ENCODE data around the gene GREM1. TPM values are rescaled to one million over a fixed set of nuclear protein-coding genes. Genes with fewer than 3 reads are reported as not detected.

The GREM1 gene
- total RNA-seq, 2 experiments from 2014 or later: not detected

GRCh38 chr15:32765236-32765635, 47.4 kb downstream of the GREM1 start:
- no peak for TF ChIP-seq CTCF (IDR thresholded peaks at IDR 0.05)
- H3K27me3 ChIP-seq (ENCODE audit: control insufficient read depth in 1 of 2, insufficient read depth in 2 of 2, low read length in 2 of 2): no peaks in the 10 kb centered on the region
- H3K4me1 Mint-ChIP-seq (ENCODE audit: low read depth): no peaks in the 10 kb centered on the region
- no peak overlapping the region for H3K27ac Mint-ChIP-seq
- ATAC-seq (ENCODE audit: poor library complexity) (no peak), DNase-seq (no peak)
- H3K27ac ChIP-seq (ENCODE audit: low read depth in 1 of 2, low read length in 2 of 2): no peak overlapping the region
- H3K36me3 ChIP-seq (ENCODE audit: insufficient read depth, low read length): no peaks in the 10 kb centered on the region
- intact Hi-C loops (cut with DNase I, micrococcal nuclease): no loop called here
- no peak overlapping the region for H3K4me3 ChIP-seq (ENCODE audit: low read length)
- H3K4me3 Mint-ChIP-seq: no peak overlapping the region
- no peaks in the 10 kb centered on the region for H3K9me3 Mint-ChIP-seq
- peaks cover 27% of the 10 kb centered on the region for H3K27me3 Mint-ChIP-seq
- no peaks in the 10 kb centered on the region for H3K36me3 Mint-ChIP-seq (ENCODE audit: low read depth)
- CTCF ChIA-PET: no interaction called here
- H3K4me1 ChIP-seq (ENCODE audit: insufficient read depth, low read length): no peaks in the 10 kb centered on the region
- POLR2A ChIA-PET: no interaction called here
- peaks cover 0 to 1% of the 10 kb centered on the region in 2 experiments for H3K9me3 ChIP-seq (ENCODE audit: control insufficient read depth in 1 of 2, insufficient read depth in 1 of 2, low read length in 2 of 2)

GRCh38 chr15:32766101-32766500, 48.3 kb downstream of the GREM1 start:
- H3K4me3 Mint-ChIP-seq: no peak overlapping the region

GRCh38 chr15:32767236-32767635, 49.4 kb downstream of the GREM1 start:
- Histone ChIP-seq H3K27me3 (ENCODE audit: control insufficient read depth in 1 of 2, insufficient read depth in 2 of 2, low read length in 2 of 2) (no peaks in the 10 kb centered on the region), H3K36me3 (ENCODE audit: insufficient read depth, low read length) (no peaks in the 10 kb centered on the region), H3K27ac (ENCODE audit: low read depth in 1 of 2, low read length in 2 of 2) (no peak overlapping the region), H3K4me3 (ENCODE audit: low read length) (no peak overlapping the region), H3K4me1 (ENCODE audit: insufficient read depth, low read length) (no peaks in the 10 kb centered on the region), H3K9me3 (ENCODE audit: control insufficient read depth in 1 of 2, insufficient read depth in 1 of 2, low read length in 2 of 2) (no peaks in the 10 kb centered on the region)
- POLR2A ChIA-PET: no interaction called here
- peaks cover 7% of the 10 kb centered on the region for H3K27me3 Mint-ChIP-seq
- H3K36me3 Mint-ChIP-seq (ENCODE audit: low read depth): no peaks in the 10 kb centered on the region
- DNase-seq (no peak), ATAC-seq (ENCODE audit: poor library complexity) (no peak)
- CTCF ChIA-PET: no interaction called here
- intact Hi-C loops (cut with DNase I, micrococcal nuclease): no loop called here
- TF ChIP-seq CTCF (IDR thresholded peaks at IDR 0.05): no peak
- H3K4me1 Mint-ChIP-seq (ENCODE audit: low read depth): no peaks in the 10 kb centered on the region
- no peak overlapping the region for H3K4me3 Mint-ChIP-seq
- H3K9me3 Mint-ChIP-seq: no peaks in the 10 kb centered on the region
- H3K27ac Mint-ChIP-seq: no peak overlapping the region

More at GRCh38 chr15:32766101-32766500, 48.3 kb downstream of the GREM1 start:
- H3K36me3 Mint-ChIP-seq (ENCODE audit: low read depth): no peaks in the 10 kb centered on the region
- no peak overlapping the region for H3K27ac ChIP-seq (ENCODE audit: low read depth in 1 of 2, low read length in 2 of 2)
- ChIA-PET CTCF (no interaction called here), POLR2A (no interaction called here)
- no peak overlapping the region for H3K27ac Mint-ChIP-seq
- no peaks in the 10 kb centered on the region for H3K4me1 ChIP-seq (ENCODE audit: insufficient read depth, low read length)
- no peaks in the 10 kb centered on the region for H3K27me3 ChIP-seq (ENCODE audit: control insufficient read depth in 1 of 2, insufficient read depth in 2 of 2, low read length in 2 of 2)
- no peaks in the 10 kb centered on the region for H3K9me3 ChIP-seq (ENCODE audit: control insufficient read depth in 1 of 2, insufficient read depth in 1 of 2, low read length in 2 of 2)
- H3K27me3 Mint-ChIP-seq: peaks cover 18% of the 10 kb centered on the region
- DNase-seq (no peak), ATAC-seq (ENCODE audit: poor library complexity) (no peak)
- intact Hi-C loops (cut with DNase I, micrococcal nuclease): no loop called here
- no peak overlapping the region for H3K4me3 ChIP-seq (ENCODE audit: low read length)
- H3K36me3 ChIP-seq (ENCODE audit: insufficient read depth, low read length): no peaks in the 10 kb centered on the region
- no peaks in the 10 kb centered on the region for H3K4me1 Mint-ChIP-seq (ENCODE audit: low read depth)
- TF ChIP-seq CTCF (IDR thresholded peaks at IDR 0.05): no peak
- no peaks in the 10 kb centered on the region for H3K9me3 Mint-ChIP-seq

Measured in CD4-positive, alpha-beta T cell (primary cell).